Esophagus muscularis mucosa (tissue), 4 donors: ENCODE results near the gene TMEM51.

Source experiments
- EP300 ChIP-seq: sonication (generic); formaldehyde crosslinking; IDR thresholded peaks from one replicate; pipeline ENCODE4 v1.6.1; 2017; ENCODE audit warnings: antibody characterized with exemption
- POLR2A ChIP-seq: fragments of 450-650 bp; IDR thresholded peaks from one replicate; pipeline ENCODE4 v1.6.1; 2017; ENCODE audit warnings: antibody characterized with exemption, moderate library complexity, mild to moderate bottlenecking, low read depth
- POLR2AphosphoS5 ChIP-seq, 2 donors: sonication (generic); formaldehyde crosslinking; IDR thresholded peaks; one replicate each; pipeline ENCODE4 v1.6.1; 2017; ENCODE audit warnings: antibody characterized with exemption in 2 of 2
- TF ChIP-seq, protein P1 (sequence below), 3 experiments: fragments of 200-600 bp in 2 of 3; fragments of 450-650 bp in 1 of 3; sonication (generic) in 2 of 3; IDR thresholded peaks; one replicate each; pipeline ENCODE4 v1.5.1; 2017 to 2019; ENCODE audit warnings: antibody characterized with exemption in 3 of 3, mild to moderate bottlenecking in 2 of 3, moderate library complexity in 1 of 3

DNA sequence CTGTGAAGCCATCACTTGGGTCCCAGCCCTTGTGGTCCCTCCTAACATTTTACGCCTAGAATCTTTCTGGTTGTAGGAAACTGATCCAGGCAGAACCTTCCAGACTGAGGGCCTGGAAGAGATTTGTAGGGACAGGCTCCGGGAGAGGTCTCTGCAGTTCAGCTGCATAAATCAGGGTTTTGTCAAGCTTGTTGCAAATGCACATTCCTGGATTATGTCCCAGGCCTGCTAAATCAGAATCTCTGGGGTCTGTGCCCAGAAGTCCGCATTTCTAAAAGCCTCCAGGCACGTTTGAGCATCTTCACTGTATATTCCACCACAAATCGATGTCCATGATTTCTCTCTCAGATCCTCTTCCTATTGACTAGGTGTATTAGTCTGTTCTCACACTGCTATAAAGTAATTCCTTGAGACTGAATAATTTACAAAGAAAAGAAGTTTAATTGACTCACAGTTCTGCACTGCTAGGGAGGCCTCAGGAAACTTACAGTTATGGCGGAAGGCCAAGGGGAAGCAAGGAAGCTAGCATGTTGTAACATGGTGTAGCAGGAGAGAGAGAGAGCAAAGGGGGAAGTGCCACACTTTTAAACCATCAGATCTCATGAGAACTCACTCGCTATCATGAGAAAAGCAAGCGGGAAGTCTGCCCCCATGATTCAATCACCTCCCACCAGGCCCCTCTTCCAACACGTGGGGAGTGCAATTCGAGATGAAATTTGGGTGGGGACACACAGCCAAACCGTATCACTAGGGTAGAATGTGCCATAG is 92.2 kb downstream of the TMEM51 start:
- TF ChIP-seq, protein P1, sequence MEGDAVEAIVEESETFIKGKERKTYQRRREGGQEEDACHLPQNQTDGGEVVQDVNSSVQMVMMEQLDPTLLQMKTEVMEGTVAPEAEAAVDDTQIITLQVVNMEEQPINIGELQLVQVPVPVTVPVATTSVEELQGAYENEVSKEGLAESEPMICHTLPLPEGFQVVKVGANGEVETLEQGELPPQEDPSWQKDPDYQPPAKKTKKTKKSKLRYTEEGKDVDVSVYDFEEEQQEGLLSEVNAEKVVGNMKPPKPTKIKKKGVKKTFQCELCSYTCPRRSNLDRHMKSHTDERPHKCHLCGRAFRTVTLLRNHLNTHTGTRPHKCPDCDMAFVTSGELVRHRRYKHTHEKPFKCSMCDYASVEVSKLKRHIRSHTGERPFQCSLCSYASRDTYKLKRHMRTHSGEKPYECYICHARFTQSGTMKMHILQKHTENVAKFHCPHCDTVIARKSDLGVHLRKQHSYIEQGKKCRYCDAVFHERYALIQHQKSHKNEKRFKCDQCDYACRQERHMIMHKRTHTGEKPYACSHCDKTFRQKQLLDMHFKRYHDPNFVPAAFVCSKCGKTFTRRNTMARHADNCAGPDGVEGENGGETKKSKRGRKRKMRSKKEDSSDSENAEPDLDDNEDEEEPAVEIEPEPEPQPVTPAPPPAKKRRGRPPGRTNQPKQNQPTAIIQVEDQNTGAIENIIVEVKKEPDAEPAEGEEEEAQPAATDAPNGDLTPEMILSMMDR (IDR thresholded peaks at IDR 0.05) = no peak
- TF ChIP-seq POLR2A (no peak), EP300 (no peak), POLR2AphosphoS5 (IDR thresholded peaks at IDR 0.05) (no peak)
